GM19438 (cell line): ENCODE data around the gene ACSM2A.
"Not testable (repeated sequence)": the region's sequence is repeated elsewhere in the genome, so short reads cannot be mapped to it uniquely, and the experiment has no call there.

ENCODE experiments used
- ATAC-seq: cut with Tn5 transposase; IDR thresholded peaks from one replicate; pipeline ENCODE4 v1.9.1; 2021; ENCODE audit warnings: low read depth; ENCODE audit not compliant: unreplicated experiment

ACSM2A gene

GRCh38 chr16:20446652-20447393 is 4.5 kb upstream of the ACSM2A start:
- not testable (repeated sequence) for ATAC-seq

GRCh38 chr16:20453633-20454032 is 2.3 kb downstream of the ACSM2A start:
- not testable (repeated sequence) for ATAC-seq

DNA sequence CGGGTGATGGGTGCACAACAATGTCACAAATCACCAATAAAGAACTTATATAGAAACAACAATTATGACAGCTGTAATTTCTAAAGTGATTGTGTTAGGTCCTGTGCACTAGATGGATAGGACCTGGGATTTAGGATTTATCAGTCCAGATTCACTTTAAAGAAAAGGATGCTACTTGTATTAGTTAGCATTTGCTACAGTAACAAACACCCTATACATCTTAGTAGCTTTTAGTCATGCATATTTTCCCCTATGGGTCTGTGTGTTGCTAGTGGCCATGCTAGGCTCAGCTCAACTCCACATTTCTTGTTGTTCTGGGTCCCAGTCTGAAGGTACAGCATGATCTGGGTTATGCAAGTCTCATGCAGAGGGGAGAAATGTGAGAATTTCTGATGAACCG is 7.9 kb downstream of the ACSM2A start:
- ATAC-seq = not testable (repeated sequence)

- ATAC-seq = not testable (repeated sequence)
Observed at GRCh38 chr16:20460313-20460712, 9.0 kb downstream of the ACSM2A start.

GRCh38 chr16:20468954-20469353 is 17.6 kb downstream of the ACSM2A start:
- ATAC-seq = not testable (repeated sequence)

GRCh38 chr16:20469930-20470329 is 18.6 kb downstream of the ACSM2A start:
- not testable (repeated sequence) for ATAC-seq

DNA sequence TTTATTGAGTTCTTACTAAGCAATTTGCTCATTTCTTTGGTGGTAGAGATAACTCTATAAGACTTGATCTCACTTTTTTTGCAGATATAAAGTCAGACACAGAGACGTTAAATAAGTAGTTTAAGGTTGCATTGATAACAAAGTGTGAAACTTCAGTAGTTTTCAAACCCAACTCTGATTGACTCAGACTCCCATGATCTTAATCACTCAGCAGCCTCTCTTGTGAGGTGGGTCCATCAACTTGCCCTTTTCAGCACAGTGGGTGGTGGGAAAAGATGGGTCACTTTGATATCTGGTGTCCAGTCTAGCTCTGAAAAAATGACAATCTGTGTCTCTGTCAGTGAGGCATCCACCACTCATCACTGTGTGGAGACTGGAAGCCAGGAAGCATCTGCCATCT is 19.4 kb downstream of the ACSM2A start:
- ATAC-seq = not testable (repeated sequence)

DNA sequence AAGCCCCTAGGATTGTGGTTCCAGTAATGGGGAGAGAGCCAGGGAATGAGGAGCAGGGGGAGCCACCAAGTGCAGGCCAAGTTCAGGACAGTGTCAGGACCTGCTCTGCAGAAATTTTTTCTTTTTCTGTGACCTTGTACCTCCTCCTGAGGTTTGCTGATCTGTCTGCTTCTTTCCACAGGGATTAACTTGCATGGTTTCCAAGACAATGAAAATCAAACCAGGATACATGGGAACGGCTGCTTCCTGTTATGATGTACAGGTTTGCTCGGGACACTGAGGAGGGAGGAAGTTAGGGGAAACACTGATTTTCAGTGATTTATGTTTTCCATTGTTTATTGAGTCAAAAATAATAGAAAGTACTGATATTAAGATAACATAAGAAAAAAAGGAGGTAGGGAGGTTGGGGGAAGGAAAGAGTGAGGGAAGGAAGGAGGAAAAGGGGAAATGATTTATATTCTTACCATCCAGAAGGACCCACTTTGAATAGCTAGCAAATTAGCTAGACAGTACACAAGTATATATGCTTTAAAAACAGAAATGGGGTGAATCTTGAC is 25.9 kb downstream of the ACSM2A start:
- ATAC-seq = not testable (repeated sequence)

DNA sequence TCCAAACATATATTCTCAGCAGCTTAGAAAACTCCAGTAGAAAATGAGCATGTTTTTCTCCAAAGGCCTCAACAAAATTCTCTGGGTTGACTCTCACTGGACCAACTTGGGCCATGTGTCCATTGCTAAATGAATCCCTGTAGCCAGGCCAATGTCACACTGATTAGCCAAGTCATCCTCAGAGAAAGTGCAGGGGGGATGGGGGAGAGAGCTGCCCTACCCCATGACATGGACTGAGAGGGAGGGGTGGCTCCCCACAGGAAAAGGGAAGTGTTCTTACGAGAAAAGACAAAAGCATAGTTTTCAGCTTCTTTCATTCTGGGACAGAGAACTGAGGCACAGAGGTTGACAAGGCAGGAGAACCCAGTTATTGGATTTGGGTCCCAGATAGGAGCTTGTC is 32.7 kb downstream of the ACSM2A start:
- ATAC-seq = not testable (repeated sequence)

DNA sequence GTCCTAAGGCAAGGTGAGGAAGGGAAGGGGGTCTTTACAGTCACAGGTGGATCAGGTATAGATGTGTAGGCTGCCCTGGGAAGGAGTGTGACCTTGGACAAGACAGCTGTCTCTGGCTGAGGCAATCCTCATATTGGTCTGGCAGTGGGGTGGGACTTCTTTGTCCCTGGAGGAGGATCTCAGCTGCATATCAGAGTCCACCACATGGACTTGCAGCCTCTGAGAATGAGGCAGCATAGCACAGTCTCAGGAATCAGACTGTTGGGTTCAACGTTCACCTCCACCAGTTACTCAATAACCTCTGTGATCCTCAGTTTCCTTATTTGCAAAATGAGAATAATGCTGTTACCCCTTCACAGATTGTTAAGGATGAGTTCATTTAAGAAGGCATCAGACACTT is 33.4 kb downstream of the ACSM2A start:
- ATAC-seq = no peak

GRCh38 chr16:20485408-20485807 is 34.1 kb downstream of the ACSM2A start:
- no peak for ATAC-seq

DNA sequence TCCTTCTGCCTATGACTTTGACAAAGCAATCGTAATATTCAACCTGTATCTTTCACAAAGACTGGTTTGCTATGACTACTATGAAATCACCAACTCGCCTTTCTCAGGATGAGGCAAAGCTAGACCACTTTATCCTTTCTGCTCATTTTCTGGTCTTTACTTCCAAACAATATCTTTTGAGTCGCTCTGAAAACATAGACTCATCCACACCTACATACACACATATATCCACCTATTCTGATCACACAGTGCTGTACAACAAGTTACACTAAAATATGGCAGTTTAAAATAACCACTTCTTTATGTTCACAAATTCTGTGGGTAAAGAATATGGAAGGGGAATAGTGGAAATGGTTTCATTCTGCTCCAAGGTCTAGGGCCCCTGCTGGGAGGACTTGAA is 39.7 kb downstream of the ACSM2A start:
- ATAC-seq = not testable (repeated sequence)

GRCh38 chr16:20491448-20491847 is 40.1 kb downstream of the ACSM2A start:
- not testable (repeated sequence) for ATAC-seq

DNA sequence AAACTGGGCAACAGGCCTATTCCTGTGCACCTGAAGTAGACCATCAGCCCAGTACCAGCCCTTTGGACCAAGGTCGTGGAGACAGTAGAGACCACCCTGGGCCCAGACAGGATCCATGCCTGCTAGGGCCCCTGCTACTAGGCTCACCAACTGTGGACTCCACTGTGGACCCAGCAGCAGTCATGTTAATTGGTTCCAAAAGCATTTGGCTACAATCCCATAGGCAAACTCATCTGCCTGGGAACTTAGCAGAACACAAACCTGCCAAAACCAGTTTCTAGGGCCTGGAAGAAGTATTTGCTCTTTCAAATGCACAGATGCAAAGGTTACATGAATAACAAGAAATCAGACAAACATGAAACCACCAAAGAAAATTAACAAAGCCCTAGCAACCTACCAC is 53.1 kb downstream of the ACSM2A start:
- ATAC-seq = no peak

- ATAC-seq = no peak
Observed at GRCh38 chr16:20507280-20507679, 56.0 kb downstream of the ACSM2A start.

DNA sequence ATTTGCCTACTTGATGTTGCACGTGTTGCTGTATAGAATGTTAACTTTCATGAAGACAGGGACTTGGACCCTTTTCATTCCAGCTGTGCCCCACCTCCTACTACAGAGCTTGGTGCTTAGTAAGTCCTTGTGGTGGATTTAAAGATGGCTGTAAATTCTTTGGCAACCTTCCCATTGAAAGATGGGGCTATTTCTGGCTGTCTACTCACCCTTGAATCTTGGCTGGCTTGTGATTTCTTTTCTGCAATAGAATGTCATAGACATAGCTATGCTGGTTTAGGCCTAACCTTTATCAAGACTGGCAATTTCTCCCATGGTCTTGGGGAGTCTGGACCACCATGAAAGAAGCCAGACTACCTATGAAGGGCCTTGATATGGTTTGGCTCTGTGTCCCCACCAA is 59.0 kb downstream of the ACSM2A start:
- ATAC-seq = no peak

DNA sequence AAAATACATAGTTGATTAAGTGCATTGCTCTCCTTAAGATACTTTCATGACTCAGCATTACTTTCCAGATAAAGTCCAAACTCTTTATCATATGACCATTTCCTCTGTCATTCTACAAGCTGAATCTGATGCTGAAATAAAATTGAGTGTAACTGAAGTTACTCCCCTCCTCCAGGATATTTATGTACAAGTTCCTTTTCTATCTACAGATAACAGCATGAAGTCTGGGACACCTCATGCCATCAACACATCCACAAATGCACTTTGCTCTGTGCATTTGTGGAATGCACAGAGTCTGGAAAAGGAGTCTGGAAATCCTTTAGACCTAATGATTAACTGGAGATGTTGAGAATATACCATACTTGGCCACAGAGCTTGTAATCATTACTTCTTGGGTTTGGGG is 64.4 kb downstream of the ACSM2A start:
- ATAC-seq = no peak

GRCh38 chr16:20517149-20517548 is 65.8 kb downstream of the ACSM2A start:
- no peak for ATAC-seq

DNA sequence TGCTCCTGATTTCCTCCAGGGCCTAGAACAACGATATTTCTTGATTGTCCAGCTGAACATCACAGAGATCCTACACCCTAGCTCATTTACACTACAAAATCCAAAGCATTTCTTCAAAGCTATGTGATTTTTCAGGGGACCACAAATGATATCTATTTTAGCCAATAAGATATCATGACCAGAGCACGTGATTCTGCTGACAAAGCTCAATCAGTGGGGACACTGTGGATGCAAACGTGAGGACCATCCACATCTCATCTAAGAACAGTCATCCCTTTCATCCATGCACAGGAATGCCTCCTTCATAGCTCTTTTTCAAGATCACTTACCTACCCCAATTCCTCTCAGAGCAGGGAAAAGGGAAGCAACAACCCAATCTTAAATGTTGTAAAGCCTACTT is 67.9 kb downstream of the ACSM2A start:
- no peak for ATAC-seq

DNA sequence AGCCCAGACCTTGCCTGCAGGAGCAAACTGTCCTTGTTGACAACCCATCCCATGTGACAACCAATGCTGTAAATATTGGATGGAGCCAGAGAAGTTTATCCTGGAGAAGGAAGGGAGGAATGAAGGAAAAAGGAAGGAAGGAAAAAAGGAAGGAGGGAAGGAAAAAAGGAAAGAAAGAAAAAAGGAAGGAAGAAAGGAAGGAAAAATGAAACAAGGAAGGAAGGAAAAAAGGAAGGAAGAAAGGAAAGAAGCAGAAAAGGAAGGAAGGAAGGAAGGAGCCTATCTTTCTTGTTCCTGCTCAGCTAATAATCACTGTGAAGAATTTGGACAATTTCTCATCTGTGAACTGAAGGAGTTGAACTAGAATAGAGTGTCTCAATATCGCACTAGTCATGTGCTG is 68.8 kb downstream of the ACSM2A start:
- no peak for ATAC-seq

GRCh38 chr16:20531795-20532194 is 80.5 kb downstream of the ACSM2A start:
- ATAC-seq = not testable (repeated sequence)

DNA sequence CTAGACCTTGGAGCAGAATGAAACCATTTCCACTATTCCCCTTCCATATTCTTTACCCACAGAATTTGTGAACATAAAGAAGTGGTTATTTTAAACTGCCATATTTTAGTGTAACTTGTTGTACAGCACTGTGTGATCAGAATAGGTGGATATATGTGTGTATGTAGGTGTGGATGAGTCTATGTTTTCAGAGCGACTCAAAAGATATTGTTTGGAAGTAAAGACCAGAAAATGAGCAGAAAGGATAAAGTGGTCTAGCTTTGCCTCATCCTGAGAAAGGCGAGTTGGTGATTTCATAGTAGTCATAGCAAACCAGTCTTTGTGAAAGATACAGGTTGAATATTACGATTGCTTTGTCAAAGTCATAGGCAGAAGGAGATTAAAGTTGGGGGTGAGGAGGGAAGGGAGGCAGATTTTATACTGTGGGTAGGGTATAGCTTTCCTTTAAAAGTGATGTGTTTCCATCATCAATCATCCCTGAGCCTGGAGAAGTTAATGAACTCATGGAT is 81.0 kb downstream of the ACSM2A start:
- not testable (repeated sequence) for ATAC-seq
